Keratinocyte (primary cell): ENCODE results near the gene GRIA3.

ENCODE experiments used
- CTCF ChIP-seq, 3 experiments: IDR thresholded peaks in 1 of 3; conservative IDR thresholded peaks in 1 of 3; optimal IDR thresholded peaks in 1 of 3; 2 replicates in 2 of 3; 3 replicates in 1 of 3; pipeline versions ENCODE3 to v1.5.1; 2011; ENCODE audit warnings: low read length in 3 of 3, mild to moderate bottlenecking in 3 of 3, moderate library complexity in 2 of 3, control low read depth in 1 of 3, inconsistent platforms in 1 of 3; ENCODE audit not compliant: insufficient read depth in 2 of 3; ENCODE audit errors: extremely low read depth in 1 of 3
- EZH2 ChIP-seq: IDR thresholded peaks from one replicate; pipeline ENCODE4 v1.6.1; 2012; ENCODE audit warnings: inconsistent platforms, mild to moderate bottlenecking, low read length, moderate library complexity

- no peak for TF ChIP-seq CTCF (optimal IDR thresholded peaks at IDR 0.05 in 1 of 3, IDR thresholded peaks at IDR 0.05 in 1 of 3, conservative IDR thresholded peaks at IDR 0.05 in 1 of 3; ENCODE audit: extremely low read depth in 1 of 3, insufficient read depth in 2 of 3, low read length in 3 of 3)
- no peak for TF ChIP-seq EZH2
Measured at GRCh38 chrX:123399709-123400108, 215.6 kb downstream of the GRIA3 start.
